Fibroblast of skin of right biceps (primary cell): ENCODE measurements around the gene MYOD1.
A peak's percentile ranks its signal among the peaks of the same experiment; 100 is the strongest.

Experiments used
- DNase-seq: peaks from one replicate; pipeline ENCODE4 v3.0.0-alpha.2; 2013

MYOD1 gene

GRCh38 chr11:17703951-17704350, 15.4 kb upstream of the MYOD1 start:
- peak; percentile 7 for DNase-seq

- DNase-seq, result no peak
These were observed 11.5 kb upstream of the MYOD1 start for GRCh38 chr11:17707830-17708229.

- DNase-seq, result no peak
These were observed 7.5 kb upstream of the MYOD1 start for GRCh38 chr11:17711836-17712235.

- DNase-seq, result no peak
These were observed 5.5 kb upstream of the MYOD1 start for GRCh38 chr11:17713851-17714250.

- DNase-seq, result no peak
These were observed 5.0 kb upstream of the MYOD1 start for GRCh38 chr11:17714356-17714854.

GRCh38 chr11:17714870-17715269, 4.5 kb upstream of the MYOD1 start:
- no peak for DNase-seq

GRCh38 chr11:17716807-17717206, 2.6 kb upstream of the MYOD1 start:
- no peak for DNase-seq

- no peak for DNase-seq
These were observed 1.4 kb upstream of the MYOD1 start for GRCh38 chr11:17718015-17718414.

GRCh38 chr11:17718510-17718962, 835 bp upstream of the MYOD1 start:
- no peak for DNase-seq

- peak; percentile 7 for DNase-seq
These were observed 796 bp downstream of the MYOD1 start for GRCh38 chr11:17719938-17720795.

GRCh38 chr11:17720796-17721171, 1.4 kb downstream of the MYOD1 start:
- DNase-seq, result no peak

- no peak for DNase-seq
These were observed 2.0 kb downstream of the MYOD1 start for GRCh38 chr11:17721242-17721999.

- peak; percentile 7 for DNase-seq
These were observed 2.8 kb downstream of the MYOD1 start for GRCh38 chr11:17722000-17722643.

- no peak for DNase-seq
These were observed 4.9 kb downstream of the MYOD1 start for GRCh38 chr11:17724020-17724908.

- no peak for DNase-seq
These were observed 5.8 kb downstream of the MYOD1 start for GRCh38 chr11:17725174-17725573.

- no peak for DNase-seq
These were observed 10.8 kb downstream of the MYOD1 start for GRCh38 chr11:17730137-17730536.

GRCh38 chr11:17730608-17731462, 11.5 kb downstream of the MYOD1 start:
- DNase-seq, result peak; percentile 62

- no peak for DNase-seq
These were observed 13.9 kb downstream of the MYOD1 start for GRCh38 chr11:17733261-17733660.

- DNase-seq, result peak; percentile 22
These were observed 15.1 kb downstream of the MYOD1 start, which contains the start of gene KCNC1 for GRCh38 chr11:17734418-17734911. Gene KCNC1, plus strand, starts transcription at chr11:17734781. Its CDS starts 1,222 bp downstream, at chr11:17736003.

GRCh38 chr11:17734986-17735817, 15.8 kb downstream of the MYOD1 start:
- peak; percentile 71 for DNase-seq
